LNCAP (cell line): ENCODE measurements around the gene GRID1.

Experiments used
- TF ChIP-seq, protein P1 (sequence below): fragments of 450-650 bp; IDR thresholded peaks from 2 replicates; pipeline ENCODE4 v1.5.1; 2017; ENCODE audit warnings: mild to moderate bottlenecking

Gene GRID1

DNA sequence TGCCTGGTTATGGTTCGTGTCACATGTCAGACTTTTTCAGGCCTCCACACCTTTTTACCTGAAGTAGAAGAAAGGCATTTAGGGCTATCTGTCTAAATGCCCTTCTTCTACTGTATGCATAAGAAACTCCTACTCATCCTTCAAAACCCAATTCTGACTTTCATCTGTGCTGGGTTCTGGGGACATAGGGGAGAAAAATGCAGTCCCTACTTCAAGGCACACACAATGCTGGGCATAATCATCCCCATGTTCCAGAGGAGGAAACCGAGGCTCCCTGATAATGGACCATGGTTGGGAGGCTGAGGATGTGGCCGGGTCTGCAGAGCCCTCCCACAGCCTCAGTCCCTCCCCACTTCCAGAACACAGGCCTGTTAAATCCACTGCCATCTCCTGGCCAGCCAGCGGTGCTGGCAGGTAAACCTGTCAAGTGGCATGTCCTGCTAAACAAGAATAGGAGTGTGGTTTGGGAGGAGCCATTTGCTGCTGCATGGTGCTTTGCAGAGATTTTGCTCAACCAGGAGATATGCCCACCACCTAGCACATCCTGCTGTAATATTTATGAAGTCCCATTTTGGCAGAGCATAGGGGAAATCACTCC, 32.0 kb downstream of the GRID1 start:
- TF ChIP-seq, protein P1, sequence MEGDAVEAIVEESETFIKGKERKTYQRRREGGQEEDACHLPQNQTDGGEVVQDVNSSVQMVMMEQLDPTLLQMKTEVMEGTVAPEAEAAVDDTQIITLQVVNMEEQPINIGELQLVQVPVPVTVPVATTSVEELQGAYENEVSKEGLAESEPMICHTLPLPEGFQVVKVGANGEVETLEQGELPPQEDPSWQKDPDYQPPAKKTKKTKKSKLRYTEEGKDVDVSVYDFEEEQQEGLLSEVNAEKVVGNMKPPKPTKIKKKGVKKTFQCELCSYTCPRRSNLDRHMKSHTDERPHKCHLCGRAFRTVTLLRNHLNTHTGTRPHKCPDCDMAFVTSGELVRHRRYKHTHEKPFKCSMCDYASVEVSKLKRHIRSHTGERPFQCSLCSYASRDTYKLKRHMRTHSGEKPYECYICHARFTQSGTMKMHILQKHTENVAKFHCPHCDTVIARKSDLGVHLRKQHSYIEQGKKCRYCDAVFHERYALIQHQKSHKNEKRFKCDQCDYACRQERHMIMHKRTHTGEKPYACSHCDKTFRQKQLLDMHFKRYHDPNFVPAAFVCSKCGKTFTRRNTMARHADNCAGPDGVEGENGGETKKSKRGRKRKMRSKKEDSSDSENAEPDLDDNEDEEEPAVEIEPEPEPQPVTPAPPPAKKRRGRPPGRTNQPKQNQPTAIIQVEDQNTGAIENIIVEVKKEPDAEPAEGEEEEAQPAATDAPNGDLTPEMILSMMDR = peak; percentile 30; the same call in 1 of the 2 replicates

DNA sequence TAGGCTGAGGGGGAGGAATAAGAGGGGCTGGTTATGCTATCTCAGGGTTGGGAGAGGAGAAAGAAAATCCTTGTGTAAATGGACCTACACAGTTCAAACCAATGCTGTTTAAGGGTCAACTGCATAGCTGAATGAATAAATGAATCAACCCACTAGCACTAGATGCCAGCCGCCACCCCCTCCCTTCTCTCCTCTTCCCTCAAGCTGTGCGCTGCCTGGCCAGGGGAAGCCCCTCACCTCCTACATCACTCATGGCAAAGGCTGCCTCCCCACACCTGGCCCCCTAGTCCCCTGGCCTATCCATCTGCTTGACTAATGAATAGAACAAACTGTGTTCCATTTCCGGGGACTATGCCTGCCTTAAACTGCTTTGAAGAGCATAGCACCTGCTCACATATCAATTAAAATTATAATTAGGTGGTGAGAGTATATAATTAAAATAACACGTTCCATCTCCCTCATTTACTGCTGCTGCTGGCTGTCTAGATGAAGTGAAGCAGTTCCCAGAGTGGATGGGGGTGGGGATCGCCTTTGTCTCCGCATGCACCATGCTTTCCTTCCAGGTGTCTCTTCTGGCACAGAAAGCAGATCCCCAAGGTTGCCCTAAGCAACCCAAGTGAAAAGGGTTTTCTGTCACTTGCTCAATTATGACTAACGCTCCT, 32.6 kb downstream of the GRID1 start:
- TF ChIP-seq, protein P1 = no peak

- TF ChIP-seq, protein P1 = no peak
Observed at GRCh38 chr10:86331861-86332260, 34.7 kb downstream of the GRID1 start.

DNA sequence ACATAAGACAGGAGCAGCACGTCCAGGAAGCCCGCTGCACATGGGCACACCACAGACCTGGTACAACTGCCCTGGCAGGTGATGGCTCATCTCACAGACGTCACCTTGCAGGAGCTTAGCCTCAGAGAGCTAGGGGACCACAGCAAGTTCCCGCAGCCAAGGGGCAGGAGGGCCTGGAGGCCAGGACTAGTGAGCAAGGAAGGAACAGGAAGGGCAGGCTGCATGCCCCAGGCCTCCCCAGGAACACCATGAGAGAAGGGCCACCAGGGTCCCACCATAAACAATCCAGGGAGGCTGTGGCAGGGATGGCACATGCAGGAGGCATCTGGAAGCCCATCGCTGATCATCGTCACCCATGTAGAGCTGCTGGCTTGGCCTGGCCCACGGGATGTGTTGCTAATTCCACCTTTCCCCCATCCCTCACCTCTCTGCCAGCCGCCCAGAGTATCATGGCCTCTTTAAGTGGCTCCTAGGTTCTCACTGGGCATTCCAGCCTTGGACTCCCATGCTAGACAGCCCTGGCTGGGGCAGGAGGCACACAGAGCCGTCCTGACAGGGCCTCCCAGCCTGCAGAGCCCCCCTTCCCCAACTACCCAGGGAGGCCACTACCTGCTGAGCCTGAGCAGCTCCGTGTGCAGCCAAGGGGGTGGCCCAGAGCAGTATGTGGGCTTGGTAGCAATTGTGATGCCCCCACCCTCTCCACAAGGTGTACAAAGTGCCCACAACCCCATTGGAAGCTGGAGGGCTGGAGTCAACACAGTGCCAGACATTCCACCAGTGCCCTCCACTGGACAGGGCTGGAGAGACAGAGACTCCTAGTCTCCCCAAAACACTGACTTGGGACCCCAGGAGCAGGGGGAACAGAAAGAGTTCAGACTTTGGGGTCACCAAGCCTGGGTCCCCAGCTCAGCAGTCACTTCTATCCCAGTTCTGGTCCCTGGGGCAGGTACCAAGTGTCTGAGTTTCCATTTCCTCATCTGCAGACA, 35.5 kb downstream of the GRID1 start:
- TF ChIP-seq, protein P1 = no peak

DNA sequence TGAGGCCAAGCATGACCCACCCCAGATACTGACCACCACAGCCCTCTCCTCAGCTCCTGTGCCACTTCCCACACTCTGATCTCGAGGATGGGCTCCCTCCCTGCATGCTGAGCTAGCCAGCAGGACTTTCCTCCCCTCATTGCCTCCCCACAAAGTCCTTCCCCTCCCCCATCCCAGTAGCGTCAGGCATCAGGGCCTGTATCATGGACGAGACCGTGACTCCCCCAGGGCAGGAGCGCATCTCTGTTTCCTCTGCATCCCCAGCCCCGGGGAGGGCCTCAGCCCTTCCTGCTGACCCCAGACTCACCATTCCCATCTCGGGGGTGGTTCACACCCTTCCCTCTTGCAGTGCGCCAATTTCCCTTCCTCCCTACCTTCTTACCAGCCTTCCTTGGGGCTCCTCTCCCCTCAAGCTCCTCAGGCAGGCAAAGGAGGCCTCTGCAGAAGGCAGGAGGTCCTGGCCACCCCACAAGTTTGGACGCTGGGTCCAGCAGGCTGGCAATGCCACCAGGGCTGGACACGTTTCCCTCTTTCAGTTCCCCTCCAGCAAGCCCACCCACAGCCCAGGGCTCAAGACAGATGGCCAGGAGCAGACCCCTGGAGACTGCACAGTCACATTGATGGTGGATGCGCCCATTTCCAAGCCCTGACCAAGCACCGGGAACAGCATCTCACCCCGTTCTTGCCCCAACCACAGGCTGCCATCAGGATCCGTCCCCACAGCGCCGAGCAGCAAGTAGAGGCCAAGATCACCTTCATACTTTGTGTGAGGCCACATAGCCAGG, 36.5 kb downstream of the GRID1 start:
- TF ChIP-seq, protein P1 = no peak

GRCh38 chr10:86329093-86329710, 37.4 kb downstream of the GRID1 start:
- TF ChIP-seq, protein P1 = no peak
